ENCODE results near the gene SEMG2. TPM values are rescaled to one million over a fixed set of nuclear protein-coding genes. Genes with fewer than 3 reads are reported as not detected.

Gene SEMG2
- total RNA-seq, 1 experiment from 2014 or later: not detected

GRCh38 chr20:45247865-45248264 lies 26.7 kb downstream of the SEMG2 start:
- no peak overlapping the region for H3K4me3 ChIP-seq (replicated peaks in 1 of 2; ENCODE audit: low read depth in 1 of 2, low read length in 2 of 2)
- no peaks in the 10 kb centered on the region for H3K79me2 ChIP-seq (ENCODE audit: insufficient read depth, low read length)
- H4K20me1 ChIP-seq (ENCODE audit: insufficient read depth): no peaks in the 10 kb centered on the region
- H3K27ac ChIP-seq (ENCODE audit: low read depth, low read length): no peak overlapping the region
- no peaks in the 10 kb centered on the region for H3K36me3 ChIP-seq (ENCODE audit: control insufficient read depth in 1 of 2, insufficient read depth in 2 of 2, low read length in 2 of 2)
- no peak overlapping the region for H3K9ac ChIP-seq (ENCODE audit: low read length)
- H3K4me1 ChIP-seq (ENCODE audit: control insufficient read depth in 1 of 2, insufficient read depth in 2 of 2, low read length in 2 of 2): no peaks in the 10 kb centered on the region
- intact Hi-C loops (cut with micrococcal nuclease): no loop called here
- ATAC-seq (no peak), DNase-seq (ENCODE audit: low read depth, low spot score) (no peak)
- no peak overlapping the region for H3K4me2 ChIP-seq (ENCODE audit: low read length)
- TF ChIP-seq, protein P1, sequence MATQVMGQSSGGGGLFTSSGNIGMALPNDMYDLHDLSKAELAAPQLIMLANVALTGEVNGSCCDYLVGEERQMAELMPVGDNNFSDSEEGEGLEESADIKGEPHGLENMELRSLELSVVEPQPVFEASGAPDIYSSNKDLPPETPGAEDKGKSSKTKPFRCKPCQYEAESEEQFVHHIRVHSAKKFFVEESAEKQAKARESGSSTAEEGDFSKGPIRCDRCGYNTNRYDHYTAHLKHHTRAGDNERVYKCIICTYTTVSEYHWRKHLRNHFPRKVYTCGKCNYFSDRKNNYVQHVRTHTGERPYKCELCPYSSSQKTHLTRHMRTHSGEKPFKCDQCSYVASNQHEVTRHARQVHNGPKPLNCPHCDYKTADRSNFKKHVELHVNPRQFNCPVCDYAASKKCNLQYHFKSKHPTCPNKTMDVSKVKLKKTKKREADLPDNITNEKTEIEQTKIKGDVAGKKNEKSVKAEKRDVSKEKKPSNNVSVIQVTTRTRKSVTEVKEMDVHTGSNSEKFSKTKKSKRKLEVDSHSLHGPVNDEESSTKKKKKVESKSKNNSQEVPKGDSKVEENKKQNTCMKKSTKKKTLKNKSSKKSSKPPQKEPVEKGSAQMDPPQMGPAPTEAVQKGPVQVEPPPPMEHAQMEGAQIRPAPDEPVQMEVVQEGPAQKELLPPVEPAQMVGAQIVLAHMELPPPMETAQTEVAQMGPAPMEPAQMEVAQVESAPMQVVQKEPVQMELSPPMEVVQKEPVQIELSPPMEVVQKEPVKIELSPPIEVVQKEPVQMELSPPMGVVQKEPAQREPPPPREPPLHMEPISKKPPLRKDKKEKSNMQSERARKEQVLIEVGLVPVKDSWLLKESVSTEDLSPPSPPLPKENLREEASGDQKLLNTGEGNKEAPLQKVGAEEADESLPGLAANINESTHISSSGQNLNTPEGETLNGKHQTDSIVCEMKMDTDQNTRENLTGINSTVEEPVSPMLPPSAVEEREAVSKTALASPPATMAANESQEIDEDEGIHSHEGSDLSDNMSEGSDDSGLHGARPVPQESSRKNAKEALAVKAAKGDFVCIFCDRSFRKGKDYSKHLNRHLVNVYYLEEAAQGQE (IDR thresholded peaks at IDR 0.05; ENCODE audit: low read depth): no peak
- TF ChIP-seq ATF3 (IDR thresholded peaks at IDR 0.05) (no peak), TCF7L2 (IDR thresholded peaks at IDR 0.05; ENCODE audit: borderline replicate concordance, extremely low read depth, insufficient read depth, insufficient read length) (no peak), ELF1 (IDR thresholded peaks at IDR 0.05; ENCODE audit: borderline replicate concordance, low read depth) (no peak), SRF (IDR thresholded peaks at IDR 0.05; ENCODE audit: low read depth) (no peak), CBX3 (IDR thresholded peaks at IDR 0.05; ENCODE audit: low read depth) (no peak), RAD21 (IDR thresholded peaks at IDR 0.05; ENCODE audit: low read depth) (no peak)
- ChIA-PET POLR2A (no interaction called here), CTCF (no interaction called here), RAD21 (ENCODE audit: low non-redundant PET in 1 of 2, low total read pairs in 2 of 2, uncharacterized antibody in 2 of 2, unreplicated experiment in 2 of 2) (no interaction called here)
- peaks cover 52% of the 10 kb centered on the region for H3K27me3 ChIP-seq (ENCODE audit: insufficient read depth, low read length)
- H3K9me3 ChIP-seq (ENCODE audit: control insufficient read depth in 1 of 2, insufficient read depth in 1 of 2, low read depth in 1 of 2, low read length in 2 of 2): no peaks in the 10 kb centered on the region
- no peaks in the 10 kb centered on the region for H3K9me2 ChIP-seq (ENCODE audit: insufficient read depth)
- BruUV-seq (replicated peaks): no TSS peak
- no peak overlapping the region for H2AFZ ChIP-seq (ENCODE audit: low read depth, low read length, poor library complexity, severe bottlenecking)
